Fibroblast of upper back skin (primary cell): ENCODE results near the gene MIPEP.

Source experiments
- DNase-seq: peaks from one replicate; pipeline ENCODE4 v3.0.0-alpha.2; 2013

Gene MIPEP

DNA sequence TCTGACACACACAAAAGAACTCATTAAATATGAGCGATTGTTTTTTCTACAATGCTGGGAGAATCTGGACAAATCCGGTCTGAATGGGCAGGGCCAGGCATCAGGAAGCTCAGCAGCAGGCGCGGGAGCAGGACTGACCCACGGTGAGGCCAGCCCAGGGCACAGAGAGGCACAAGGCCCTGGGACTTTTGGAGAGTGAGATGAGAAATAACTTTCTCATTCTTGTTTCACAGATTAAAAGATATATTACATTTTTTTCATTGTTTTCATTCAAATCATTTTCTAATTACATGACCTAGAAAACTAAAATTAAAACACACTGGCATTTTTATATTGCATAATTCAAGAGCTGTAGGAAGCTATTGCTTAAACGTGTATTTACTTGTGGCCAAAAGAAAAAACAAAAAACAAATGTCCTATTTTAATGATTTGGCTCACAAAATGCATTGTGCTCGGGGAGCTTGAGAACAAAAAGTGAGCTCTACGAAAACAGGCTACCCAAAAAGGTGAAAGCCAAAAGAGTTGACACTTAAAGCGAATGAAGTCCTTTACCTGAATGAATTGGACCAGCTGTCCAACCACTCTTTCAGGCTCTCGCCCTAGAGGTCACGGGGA lies 185.8 kb downstream of the MIPEP start:
- no peak for DNase-seq

DNA sequence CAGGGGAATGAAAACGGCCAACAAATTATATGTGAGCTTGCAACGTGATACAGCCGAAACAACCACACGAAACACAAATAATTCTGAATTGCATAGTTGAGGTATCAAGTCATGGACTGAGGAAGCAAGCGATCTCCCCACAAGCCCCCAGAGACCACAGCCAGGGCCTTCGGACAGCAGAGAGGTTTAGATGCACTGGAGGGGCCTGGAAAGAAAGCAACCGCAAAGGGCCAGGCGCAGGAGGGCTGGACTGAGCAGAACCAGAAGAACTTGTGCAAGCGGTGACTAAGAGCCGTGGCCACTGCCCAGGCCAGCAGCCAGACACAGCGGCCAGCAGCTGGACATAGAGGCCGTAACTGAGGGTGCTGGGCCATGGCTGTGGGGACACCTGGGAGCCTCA lies 187.6 kb downstream of the MIPEP start:
- peak; percentile 97 for DNase-seq

DNA sequence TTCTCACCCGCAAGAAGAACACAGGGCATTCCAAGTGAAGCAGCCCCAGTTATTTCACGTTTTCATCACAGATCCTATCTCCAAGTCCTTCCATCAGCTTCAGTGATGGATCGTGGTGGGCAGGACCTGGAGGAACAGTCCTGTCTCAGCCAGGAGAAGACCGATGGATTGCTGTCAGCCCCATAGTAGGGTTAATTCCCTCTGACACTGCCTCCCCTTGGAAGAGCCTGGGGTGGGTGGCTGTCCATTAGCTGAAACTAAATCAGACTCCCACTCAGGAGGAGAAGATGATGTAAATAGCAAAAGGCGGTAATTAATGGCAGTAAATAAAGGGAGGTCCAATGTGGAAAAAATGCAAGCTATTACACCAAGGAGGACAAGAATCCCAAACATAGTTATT lies 188.0 kb downstream of the MIPEP start:
- DNase-seq: no peak

DNA sequence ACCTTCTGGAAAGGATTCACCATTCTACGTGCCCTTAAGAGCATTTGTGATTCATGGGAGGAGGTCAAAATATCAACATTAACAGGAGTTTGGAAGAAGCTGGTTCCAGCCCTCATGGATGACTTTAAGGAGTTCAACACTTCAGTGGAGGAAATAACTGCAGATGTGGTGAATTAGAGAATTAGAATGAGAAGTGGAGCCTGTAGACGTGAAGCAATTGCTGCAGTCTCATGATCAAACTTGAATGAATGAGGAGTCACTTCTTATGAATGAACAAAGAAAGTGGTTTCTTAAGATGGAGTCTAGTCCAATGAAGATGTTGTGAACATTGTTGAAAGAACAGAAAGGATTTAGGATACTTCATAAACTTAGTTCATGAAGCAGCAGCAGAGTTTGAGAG lies 189.9 kb downstream of the MIPEP start:
- no peak for DNase-seq

DNA sequence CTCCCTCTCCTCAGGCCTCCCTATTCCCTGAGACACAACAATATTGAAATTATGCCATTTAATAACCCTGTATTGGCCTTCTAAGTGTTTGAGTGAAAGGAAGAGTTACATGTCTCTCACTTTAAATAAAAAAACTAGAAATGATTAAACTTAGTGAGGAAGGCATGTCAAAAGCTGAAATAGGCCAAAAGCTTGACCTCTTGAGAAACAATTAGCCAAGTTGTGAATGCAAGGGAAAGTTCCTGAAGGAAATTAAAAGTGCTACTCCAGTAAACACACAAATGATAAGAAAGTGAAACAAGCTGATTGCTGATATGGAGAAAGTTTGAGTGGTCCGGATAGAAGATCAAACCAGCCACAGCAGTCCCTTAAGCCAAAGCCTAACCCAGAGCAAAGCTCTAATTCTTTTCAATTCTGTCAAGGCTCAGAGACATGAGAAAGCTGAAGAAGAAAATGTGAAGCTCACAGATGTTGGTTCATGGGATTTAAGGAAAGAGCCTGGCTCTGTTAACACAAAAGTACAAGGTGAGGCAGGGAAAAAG lies 191.4 kb downstream of the MIPEP start:
- no peak for DNase-seq

DNA sequence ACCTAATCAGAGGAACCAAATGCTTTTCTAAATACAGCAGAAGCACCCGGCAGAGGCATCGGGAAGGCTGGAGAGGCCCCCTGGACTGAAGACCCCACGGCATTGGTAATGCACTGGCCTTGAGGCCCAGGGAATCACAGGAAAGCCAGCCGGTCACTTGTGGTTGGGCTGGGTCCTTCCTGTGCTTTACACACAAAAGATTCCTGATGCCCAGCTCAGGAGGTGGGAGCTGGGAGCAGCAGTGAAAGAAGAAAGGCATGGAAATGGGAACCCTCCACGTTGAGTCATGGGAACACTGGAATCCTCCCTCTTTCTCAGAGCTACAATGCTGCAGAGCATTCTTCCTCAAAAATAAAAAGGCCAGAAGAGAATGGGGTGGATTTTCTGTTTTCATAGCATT lies 192.6 kb downstream of the MIPEP start:
- DNase-seq: peak; percentile 27

DNA sequence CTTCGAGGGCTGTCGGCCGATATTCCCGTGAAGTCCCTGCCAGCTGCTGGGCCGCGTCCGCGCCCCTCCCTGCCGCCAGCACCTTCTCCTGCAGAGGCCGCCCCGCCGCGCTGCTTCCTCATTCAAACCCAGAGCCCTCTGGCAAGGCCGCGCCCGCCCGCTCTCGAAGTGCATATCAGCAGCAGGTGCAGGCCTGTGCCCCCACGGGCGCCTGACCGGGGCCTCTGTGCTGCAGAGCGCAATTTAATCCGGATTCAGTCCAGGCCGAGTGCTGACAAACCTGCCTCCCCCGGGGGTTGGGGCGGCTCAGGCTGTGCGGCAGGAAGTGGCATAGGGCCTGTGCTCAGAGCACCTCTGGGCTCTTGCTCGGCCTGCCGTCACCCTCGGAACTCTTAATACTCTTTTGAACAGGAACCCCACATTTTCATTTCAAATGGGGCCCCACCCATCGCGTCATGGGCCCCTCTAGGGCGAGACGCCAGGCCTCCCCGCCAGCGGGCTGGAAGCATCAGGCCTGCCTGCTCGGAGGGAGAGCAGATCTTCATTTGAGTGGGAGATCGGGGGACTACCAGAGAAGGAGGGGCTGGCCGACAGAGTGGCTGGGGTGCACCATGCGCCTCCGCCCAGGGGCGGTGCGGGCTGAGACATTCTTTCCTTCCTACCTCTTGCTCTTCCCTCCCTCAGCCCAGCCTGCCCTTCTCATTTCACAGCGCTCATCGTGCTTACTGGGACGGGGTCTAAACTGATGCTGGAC lies 193.3 kb downstream of the MIPEP start:
- peak; percentile 24 for DNase-seq

DNA sequence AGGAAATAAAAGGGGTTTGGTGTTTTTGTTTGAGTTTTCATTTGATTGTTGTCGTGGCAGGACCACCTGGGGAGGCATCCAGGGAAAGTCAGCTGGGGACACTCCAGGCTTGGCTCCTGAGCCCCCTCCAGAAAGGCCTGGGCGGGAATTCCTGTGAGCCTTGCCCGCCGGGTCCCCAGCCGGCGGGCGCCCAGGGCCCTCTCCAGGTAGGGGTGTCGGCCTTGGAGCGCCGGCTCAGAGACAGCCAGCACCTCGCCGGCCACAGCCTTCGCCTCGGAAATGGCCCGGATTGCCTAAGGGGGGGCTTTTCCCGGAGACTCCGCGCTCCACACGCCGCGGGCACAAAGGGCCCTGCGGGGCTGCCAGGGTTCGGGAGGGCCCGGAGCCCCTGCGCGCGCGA lies 194.0 kb downstream of the MIPEP start:
- DNase-seq: no peak

DNA sequence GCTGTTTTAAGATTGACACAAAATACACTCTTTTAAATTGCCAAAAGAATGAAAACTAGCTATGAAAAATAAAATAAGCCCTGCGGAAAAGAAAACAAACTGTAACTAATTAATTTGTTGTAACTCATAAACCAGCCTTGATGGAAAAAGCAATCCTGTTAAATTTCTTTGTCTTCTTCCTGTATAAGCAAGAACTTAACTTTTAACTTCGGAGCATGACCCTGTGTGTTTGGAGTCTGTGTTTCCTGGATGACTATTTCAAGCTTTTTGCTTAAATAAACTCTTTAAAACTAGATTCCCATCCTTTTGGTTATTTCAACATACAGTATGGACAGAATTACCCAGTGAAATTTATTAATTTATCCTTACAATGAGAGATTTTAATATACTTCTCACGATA lies 196.4 kb downstream of the MIPEP start:
- DNase-seq: no peak

DNA sequence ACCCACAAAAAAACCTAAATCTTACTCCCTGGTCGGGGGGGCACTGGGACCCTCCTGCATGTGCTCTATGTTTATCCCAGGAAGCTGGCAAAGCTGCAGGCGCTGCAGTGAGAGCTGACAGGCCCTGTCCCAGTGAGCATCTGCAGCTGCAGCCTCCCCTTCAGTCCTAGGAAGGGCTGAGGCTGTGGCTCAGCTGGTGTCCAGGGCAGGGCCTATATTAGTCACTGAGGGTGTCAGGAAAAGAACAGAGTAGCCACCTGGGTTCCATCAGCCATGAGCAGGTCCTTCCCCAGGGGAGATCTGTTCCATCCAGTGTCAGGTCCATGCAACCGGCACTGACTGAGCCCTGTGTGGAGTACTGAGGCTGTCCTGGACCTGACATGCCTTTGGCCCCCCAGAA lies 198.5 kb downstream of the MIPEP start:
- DNase-seq: no peak

DNA sequence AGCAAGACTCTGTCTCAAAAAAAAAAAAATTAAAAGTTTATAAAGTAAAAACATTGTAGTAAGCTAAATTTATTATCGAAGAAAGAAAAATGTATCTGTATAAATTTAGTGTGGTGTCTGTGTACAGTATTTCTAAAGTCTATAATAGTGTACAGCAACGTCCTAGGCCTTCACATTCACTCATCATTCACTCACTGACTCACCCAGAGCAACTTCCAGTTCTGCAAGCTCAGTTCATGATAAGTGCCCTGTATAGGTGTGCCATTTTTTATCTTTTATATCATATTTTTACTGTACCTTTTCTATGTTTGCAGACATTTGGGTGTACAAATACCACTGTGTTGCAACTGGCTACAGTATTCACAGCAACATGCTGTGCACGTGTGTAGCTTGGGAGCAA lies 200.9 kb downstream of the MIPEP start:
- no peak for DNase-seq

DNA sequence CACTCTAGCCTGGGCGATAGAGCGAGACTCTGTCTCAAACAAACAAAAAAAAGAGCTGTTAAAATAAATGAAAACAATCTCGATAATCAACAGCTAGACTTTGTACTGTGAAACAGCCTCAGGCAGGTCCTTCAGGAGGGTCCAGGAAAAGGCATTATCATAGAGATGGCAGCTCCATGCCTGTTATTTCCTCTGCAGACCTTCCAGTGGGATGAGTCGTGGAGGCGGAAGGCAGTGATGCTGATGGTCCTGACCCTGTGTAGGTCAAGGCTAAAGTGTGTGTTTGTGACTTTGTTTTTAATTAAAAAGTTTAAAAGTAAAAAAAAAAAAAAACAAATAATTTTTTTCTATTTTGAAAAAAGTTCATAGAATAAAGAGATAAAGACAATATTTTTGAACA lies 201.6 kb downstream of the MIPEP start:
- DNase-seq: peak; percentile 16

DNA sequence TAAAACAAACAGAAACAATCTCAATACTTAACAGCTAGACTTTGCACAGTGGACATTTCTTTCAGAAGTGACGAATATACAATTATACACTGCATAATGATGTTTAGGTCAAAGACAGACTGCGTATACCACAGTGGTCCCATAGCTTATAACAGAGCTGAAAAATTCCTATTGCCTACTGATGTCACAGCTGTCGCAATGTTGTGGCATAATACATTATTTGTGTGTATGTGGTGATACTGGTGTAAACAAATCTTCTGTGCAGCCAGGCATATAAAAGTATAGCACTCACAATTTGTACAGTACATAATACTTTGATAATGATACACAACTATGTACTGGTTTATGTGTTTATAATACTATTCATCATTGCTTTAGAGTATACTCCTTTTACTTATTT lies 202.3 kb downstream of the MIPEP start:
- DNase-seq: no peak

DNA sequence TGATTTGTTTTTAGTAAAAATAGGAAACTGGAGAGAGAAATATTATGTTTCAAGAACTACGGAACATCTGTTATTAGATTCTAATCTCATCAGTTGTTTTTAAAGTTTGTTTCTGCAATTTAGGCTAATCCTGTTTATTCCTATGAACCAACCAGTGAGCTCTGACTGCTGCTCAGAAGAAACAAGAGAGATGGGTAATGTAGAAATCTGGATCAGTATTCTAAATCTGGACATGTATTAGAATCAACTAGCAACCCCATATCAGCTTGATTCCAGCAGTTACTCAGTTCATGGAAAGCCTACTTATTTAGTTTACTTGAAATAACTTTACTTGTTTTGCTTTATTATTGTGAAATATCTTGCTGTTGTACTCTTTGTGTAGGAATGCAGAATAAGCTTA lies 203.8 kb downstream of the MIPEP start:
- no peak for DNase-seq

DNA sequence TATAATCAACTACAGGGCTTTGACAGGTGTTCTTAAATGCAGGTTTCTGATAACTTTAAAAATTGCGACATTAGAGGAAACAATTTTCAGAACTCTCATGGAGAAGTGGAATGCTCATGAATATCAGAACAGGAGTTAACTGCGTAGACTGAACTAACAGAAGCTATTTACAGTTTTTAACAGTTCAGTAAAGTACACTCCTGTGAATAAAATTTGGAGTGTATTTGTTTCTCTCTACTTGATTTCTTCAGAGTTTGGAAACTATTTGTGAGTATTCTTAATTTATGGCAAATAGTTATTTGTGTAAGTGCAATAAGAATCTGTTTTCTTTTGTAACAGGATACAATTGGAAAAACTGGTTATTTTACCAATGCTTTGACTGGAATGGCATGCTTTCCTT lies 204.6 kb downstream of the MIPEP start:
- DNase-seq: no peak

DNA sequence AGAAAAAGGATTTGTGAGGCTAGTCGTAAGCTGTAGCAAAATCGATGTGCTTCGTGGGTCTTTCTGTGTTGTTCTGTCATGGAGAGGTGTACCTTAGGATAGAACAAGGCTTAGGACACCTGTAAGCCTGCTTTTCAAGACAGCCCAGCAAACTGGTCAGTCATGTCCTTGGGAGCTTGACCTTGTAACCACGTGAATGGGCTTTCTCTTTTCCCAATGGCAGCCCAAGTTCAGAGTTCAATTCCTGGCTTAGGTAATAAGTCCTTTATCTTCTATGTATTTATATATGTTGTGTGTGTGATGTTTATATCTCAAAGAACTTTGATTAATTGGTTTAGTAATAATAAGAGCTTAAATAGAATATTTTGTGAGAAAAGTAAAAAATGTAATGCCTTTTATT lies 206.1 kb downstream of the MIPEP start:
- DNase-seq: no peak

DNA sequence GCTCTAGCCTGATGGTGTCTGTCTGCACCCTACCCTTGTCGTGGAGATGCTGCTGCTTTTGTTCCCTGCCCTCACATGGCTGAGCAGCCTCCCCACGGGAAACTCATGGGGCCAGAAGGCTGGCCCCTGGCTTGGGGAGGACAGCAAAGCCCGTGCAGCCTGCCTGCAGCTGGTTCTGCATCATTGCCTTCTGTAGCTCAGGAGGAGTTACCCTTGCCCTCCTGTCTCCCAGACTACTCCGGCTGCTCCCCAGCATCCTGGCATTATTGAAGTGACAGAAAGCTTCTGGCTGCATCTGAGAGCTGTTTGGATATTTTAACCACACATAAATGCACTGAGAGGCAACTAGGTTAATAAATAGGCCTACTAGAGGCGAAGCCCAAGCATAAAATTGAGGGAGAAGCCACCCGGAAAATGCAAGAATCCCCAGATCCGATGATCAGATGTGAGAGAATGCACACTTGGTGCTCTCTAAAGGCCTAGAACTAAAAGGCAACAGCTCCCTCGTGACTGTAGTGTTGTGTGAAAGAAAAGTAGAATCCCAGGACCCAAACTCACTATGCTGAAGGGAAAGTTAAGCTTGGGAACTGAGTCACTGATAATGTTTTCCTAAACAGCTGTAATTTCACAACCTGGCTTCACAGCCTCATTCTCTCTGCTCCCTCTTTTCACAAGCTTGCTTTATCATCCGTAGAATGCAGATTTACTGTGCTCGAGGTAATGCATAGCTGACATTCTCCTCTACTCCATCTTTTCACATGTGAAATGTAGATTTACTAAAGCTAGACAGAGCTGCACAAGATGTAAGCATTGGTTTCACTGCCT lies 208.1 kb downstream of the MIPEP start:
- DNase-seq: peak; percentile 36
